Nephron (organoid): Measurements from ENCODE around the gene ZNF396.

Source experiments
- H3K27ac Mint-ChIP-seq, 3 experiments: 2 replicates each; pipeline ENCODE4 v1.8.0; 2020; ENCODE audit warnings: mixed read lengths in 3 of 3, mild to moderate bottlenecking in 2 of 3, moderate library complexity in 1 of 3
- H3K27me3 Mint-ChIP-seq: 2 replicates; pipeline ENCODE4 v1.8.0; 2021; ENCODE audit warnings: low read depth, mild to moderate bottlenecking, moderate library complexity, mixed read lengths
- H3K36me3 Mint-ChIP-seq: 2 replicates; pipeline ENCODE4 v1.8.0; 2020; ENCODE audit warnings: low read depth, mixed read lengths
- H3K4me1 Mint-ChIP-seq: 2 replicates; pipeline ENCODE4 v1.8.0; 2020; ENCODE audit warnings: mixed read lengths
- H3K4me3 Mint-ChIP-seq, 3 experiments: 2 replicates each; pipeline ENCODE4 v1.8.0; 2020; ENCODE audit warnings: mild to moderate bottlenecking in 3 of 3, mixed read lengths in 3 of 3, moderate library complexity in 2 of 3
- H3K9me3 Mint-ChIP-seq: 2 replicates; pipeline ENCODE4 v1.8.0; 2020; ENCODE audit warnings: mixed read lengths
- CTCF ChIP-seq, 3 experiments: fragments of 200-600 bp; sonication (generic); IDR thresholded peaks; one replicate each; pipeline ENCODE4 v1.5.0; 2021; ENCODE audit warnings: antibody characterized with exemption in 3 of 3; ENCODE audit not compliant: unreplicated experiment in 3 of 3

The ZNF396 gene

GRCh38 chr18:35408843-35409261, 31.7 kb upstream of the ZNF396 start:
- Mint-ChIP-seq H3K27me3 (peaks cover 10% of the 10 kb centered on the region), H3K36me3 (no peaks in the 10 kb centered on the region), H3K9me3 (no peaks in the 10 kb centered on the region), H3K4me1 (no peaks in the 10 kb centered on the region), H3K27ac (no peak overlapping the region), H3K4me3 (no peak overlapping the region)
- TF ChIP-seq CTCF (IDR thresholded peaks at IDR 0.05; ENCODE audit: unreplicated experiment in 3 of 3): no peak

GRCh38 chr18:35407871-35408481, 30.8 kb upstream of the ZNF396 start:
- H3K36me3 Mint-ChIP-seq: no peaks in the 10 kb centered on the region
- H3K27ac Mint-ChIP-seq: no peak overlapping the region
- no peak overlapping the region for H3K4me3 Mint-ChIP-seq
- TF ChIP-seq CTCF (IDR thresholded peaks at IDR 0.05; ENCODE audit: unreplicated experiment in 3 of 3): peak; percentile 63 to 91 (median 75)
- H3K4me1 Mint-ChIP-seq: no peaks in the 10 kb centered on the region
- peaks cover 10% of the 10 kb centered on the region for H3K27me3 Mint-ChIP-seq
- no peaks in the 10 kb centered on the region for H3K9me3 Mint-ChIP-seq

GRCh38 chr18:35406666-35407065, 29.5 kb upstream of the ZNF396 start:
- no peak overlapping the region for H3K4me3 Mint-ChIP-seq
- TF ChIP-seq CTCF (IDR thresholded peaks at IDR 0.05; ENCODE audit: unreplicated experiment in 3 of 3): no peak
- H3K4me1 Mint-ChIP-seq: no peaks in the 10 kb centered on the region

GRCh38 chr18:35397976-35398375, 20.8 kb upstream of the ZNF396 start:
- Mint-ChIP-seq H3K4me3 (no peak overlapping the region), H3K9me3 (no peaks in the 10 kb centered on the region), H3K27ac (no peak overlapping the region), H3K27me3 (no peaks in the 10 kb centered on the region), H3K36me3 (no peaks in the 10 kb centered on the region), H3K4me1 (no peaks in the 10 kb centered on the region)
- no peak for TF ChIP-seq CTCF (IDR thresholded peaks at IDR 0.05; ENCODE audit: unreplicated experiment in 3 of 3)

More at GRCh38 chr18:35406666-35407065, 29.5 kb upstream of the ZNF396 start:
- no peak overlapping the region for H3K27ac Mint-ChIP-seq
- H3K27me3 Mint-ChIP-seq: peaks cover 7% of the 10 kb centered on the region
- no peaks in the 10 kb centered on the region for H3K36me3 Mint-ChIP-seq
- H3K9me3 Mint-ChIP-seq: no peaks in the 10 kb centered on the region

- TF ChIP-seq CTCF (IDR thresholded peaks at IDR 0.05; ENCODE audit: unreplicated experiment in 3 of 3): no peak
- H3K4me1 Mint-ChIP-seq: no peaks in the 10 kb centered on the region
- no peaks in the 10 kb centered on the region for H3K36me3 Mint-ChIP-seq
- H3K27me3 Mint-ChIP-seq: peaks cover 4% of the 10 kb centered on the region
- H3K27ac Mint-ChIP-seq: no peak overlapping the region
- no peak overlapping the region for H3K4me3 Mint-ChIP-seq
- H3K9me3 Mint-ChIP-seq: no peaks in the 10 kb centered on the region
These were observed 16.6 kb upstream of the ZNF396 start for GRCh38 chr18:35393716-35394115.

GRCh38 chr18:35392375-35392774, 15.2 kb upstream of the ZNF396 start:
- no peak overlapping the region for H3K4me3 Mint-ChIP-seq
- H3K4me1 Mint-ChIP-seq: no peaks in the 10 kb centered on the region
- H3K36me3 Mint-ChIP-seq: no peaks in the 10 kb centered on the region
- H3K9me3 Mint-ChIP-seq: no peaks in the 10 kb centered on the region
- no peak overlapping the region for H3K27ac Mint-ChIP-seq
- peaks cover 12% of the 10 kb centered on the region for H3K27me3 Mint-ChIP-seq
- no peak for TF ChIP-seq CTCF (IDR thresholded peaks at IDR 0.05; ENCODE audit: unreplicated experiment in 3 of 3)
